HepG2 (cell line): Measurements from ENCODE around the gene DIAPH3. TPM values are rescaled to one million over a fixed set of nuclear protein-coding genes. Genes with fewer than 3 reads are reported as not detected.

ENCODE experiments used
- ATAC-seq: fragments of 200-7000 bp; cut with Tn5 transposase; 3 replicates; pipeline ENCODE4 v1.9.1; 2020; ENCODE audit warnings: mild to moderate bottlenecking, moderate library complexity
- BruUV-seq: library from RNA; stranded (reverse); fragments of 400-500 nt; replicated peaks from 2 replicates; lab custom pipeline; 2021; lab: Mats Ljungman, UMichigan
- CTCF ChIA-PET: fragments of 300-600 bp; formaldehyde crosslinking; extraction: SDS; loops from one replicate; lab custom pipeline; 2021; ENCODE audit warnings: low total read pairs, inconsistent platforms, low intra/inter-chr PET ratio; lab: Yijun Ruan, JAX
- POLR2A ChIA-PET: fragments of 350-600 bp; sonication (Branson Sonifier 250); formaldehyde crosslinking; loops from one replicate; lab custom pipeline; 2020; ENCODE audit warnings: antibody characterized with exemption, inconsistent platforms; lab: Yijun Ruan, JAX
- DNase-seq: peaks from one replicate; pipeline ENCODE4 v3.0.0-alpha.2; 2015; ENCODE audit warnings: low spot score
- FAIRE-seq: peaks from 3 replicates; lab custom pipeline; 2011; peaks lifted over from hg19 to GRCh38; lab: Jason Lieb, UNC
- H2AFZ ChIP-seq: one replicate; pipeline ENCODE4 v1.6.1; 2011; ENCODE audit warnings: low read length, inconsistent platforms
- H3K27ac ChIP-seq: fragments of 300-600 bp; 3 replicates; pipeline ENCODE4 v1.8.0; 2011; ENCODE audit warnings: mixed run types, mild to moderate bottlenecking, mixed read lengths, low read length, inconsistent platforms; ENCODE audit not compliant: insufficient read depth; ENCODE audit errors: extremely low read length
- H3K27me3 ChIP-seq, 2 experiments: fragments of 200-600 bp in 1 of 2; 2 replicates in 1 of 2; 3 replicates in 1 of 2; pipeline versions ENCODE4 v1.6.0 to v1.8.0; 2011; ENCODE audit warnings: low read length in 2 of 2, mild to moderate bottlenecking in 2 of 2, moderate library complexity in 2 of 2, inconsistent platforms in 1 of 2; ENCODE audit not compliant: insufficient read depth in 2 of 2, control insufficient read depth in 1 of 2
- H3K36me3 ChIP-seq, 2 experiments: fragments of 200-600 bp in 1 of 2; replicated peaks in 1 of 2; 2 replicates in 1 of 2; 3 replicates in 1 of 2; pipeline versions ENCODE4 v1.5.1 to v1.8.0; 2011; ENCODE audit warnings: low read length in 2 of 2, inconsistent platforms in 1 of 2; ENCODE audit not compliant: insufficient read depth in 2 of 2, control insufficient read depth in 1 of 2
- H3K4me1 ChIP-seq: 2 replicates; pipeline ENCODE4 v1.5.1; 2012; ENCODE audit warnings: low read length, inconsistent platforms; ENCODE audit not compliant: insufficient read depth
- H3K4me2 ChIP-seq: 2 replicates; pipeline ENCODE4 v1.6.0; 2011; ENCODE audit warnings: low read depth, low read length, inconsistent platforms
- H3K4me3 ChIP-seq, 3 experiments: fragments of 200-600 bp in 1 of 3; sonication (generic), shearing (Covaris generic) in 1 of 3; replicated peaks in 1 of 3; 2 replicates each; pipeline ENCODE4 v1.5.1; 2011 to 2016; ENCODE audit warnings: low read length in 3 of 3, inconsistent platforms in 2 of 3, low read depth in 2 of 3, mild to moderate bottlenecking in 2 of 3, control low read depth in 1 of 3, mixed read lengths in 1 of 3; ENCODE audit not compliant: insufficient read depth in 1 of 3
- H3K79me2 ChIP-seq: one replicate; pipeline ENCODE4 v1.6.1; 2011; ENCODE audit warnings: low read length, inconsistent platforms; ENCODE audit not compliant: insufficient read depth
- H3K9ac ChIP-seq: 2 replicates; pipeline ENCODE4 v1.6.0; 2011; ENCODE audit warnings: mild to moderate bottlenecking, low read depth, low read length, inconsistent platforms; ENCODE audit not compliant: insufficient read depth
- H3K9me3 ChIP-seq: 2 replicates; pipeline ENCODE4 v1.5.1; 2012; ENCODE audit warnings: mild to moderate bottlenecking, low read length
- H4K20me1 ChIP-seq: 2 replicates; pipeline ENCODE4 v1.6.0; 2011; ENCODE audit warnings: inconsistent platforms, mild to moderate bottlenecking, low read length, moderate library complexity; ENCODE audit not compliant: insufficient read depth
- ARHGAP35 ChIP-seq: sonication (generic); formaldehyde crosslinking; IDR thresholded peaks from 2 replicates; pipeline ENCODE4 v1.9.0; 2022; ENCODE audit warnings: mild to moderate bottlenecking, inconsistent platforms, moderate library complexity, missing genetic modification reagents, borderline replicate concordance
- DR1 ChIP-seq: sonication (generic); formaldehyde crosslinking; IDR thresholded peaks from 2 replicates; pipeline ENCODE4 v1.8.0; 2021; ENCODE audit warnings: mild to moderate bottlenecking, missing genetic modification reagents, inconsistent platforms
- GATAD2A ChIP-seq: IDR thresholded peaks from 2 replicates; pipeline ENCODE4 v1.6.1; 2016
- ZNF615 ChIP-seq: sonication (generic); formaldehyde crosslinking; IDR thresholded peaks from 2 replicates; pipeline ENCODE4 v1.5.0; 2020; ENCODE audit warnings: mild to moderate bottlenecking, missing genetic modification reagents, borderline replicate concordance
- WGBS: methylation state at CpG from one replicate; pipeline ENCODE4 v1.1.6; 2017; ENCODE audit warnings: low lambda C conversion rate; 5-methylcytosine and 5-hydroxymethylcytosine counted together
- in situ Hi-C: cut with HindIII; loops from 2 replicates; pipeline ENCODE4 v1.10.0; 2017; ENCODE audit warnings: low pct_unique_long_range_greater_than_20kb; ENCODE audit not compliant: extremely low pct_ligation_motif_present
- intact Hi-C: fragments of 100-400 bp; cut with micrococcal nuclease; formaldehyde crosslinking; loops from one replicate; pipeline ENCODE4 v1.10.0; 2022; ENCODE audit not compliant: unreplicated experiment
- polyA plus RNA-seq, 8 experiments: library from polyadenylated mRNA; depleted of rRNA in 3 of 8; stranded (reverse) in 7 of 8; unstranded in 1 of 8; fragments of >200 nt; fragmentation: Illumina TruSeq in 4 of 8; extraction: Trizol in 4 of 8; gene quantifications; 2 replicates each; pipeline versions ENCODE4 v1.2.1 to v1.2.3, GENCODE V29; 2011 to 2016; ENCODE audit warnings: low read depth in 4 of 8, missing spikeins in 1 of 8, mixed read lengths in 1 of 8; ENCODE audit not compliant: insufficient read depth in 1 of 8
- total RNA-seq, 5 experiments: library from RNA; depleted of rRNA; stranded (reverse); fragments of >200 nt; fragmentation: Illumina TruSeq; extraction: Trizol; gene quantifications; 2 replicates each; pipeline ENCODE4 v1.2.3, GENCODE V29; 2016; ENCODE audit warnings: low read depth in 1 of 5

DIAPH3 gene
- total and polyA plus RNA-seq, 2 of the 13 experiments (the other 11 are each of a cell fraction or from before 2014, with no cell fraction given) = 4.0 to 9.3 TPM

GRCh38 chr13:60134376-60134775, 29.4 kb downstream of the DIAPH3 start:
- Histone ChIP-seq H3K9me3 (no peaks in the 10 kb centered on the region), H3K36me3 (0 out of 5 replicates have a peak, but pooled peaks cover 0 to 1% of the 10 kb centered on the region in 2 experiments), H3K4me3 (no peak overlapping the region), H3K27me3 (no peaks in the 10 kb centered on the region), H3K4me1 (no peaks in the 10 kb centered on the region), H3K79me2 (no peaks in the 10 kb centered on the region), H3K4me2 (no peak overlapping the region), H4K20me1 (no peaks in the 10 kb centered on the region), H3K27ac (no peak overlapping the region), H3K9ac (no peak overlapping the region), H2AFZ (no peak overlapping the region)
- no peak for FAIRE-seq
- in situ Hi-C loops = no loop called here
- BruUV-seq = no TSS peak
- WGBS = 93% methylated on average over 4 of the region's 4 CpGs
- ChIA-PET POLR2A (no interaction called here), CTCF (no interaction called here)
- DNase-seq = no peak
- TF ChIP-seq ZNF615 (CRISPR knock-in tag) (no peak), ARHGAP35 (no peak)
- intact Hi-C loops = no loop called here
- no peak for ATAC-seq

GRCh38 chr13:60121337-60121687, 42.4 kb downstream of the DIAPH3 start:
- ATAC-seq (no peak), FAIRE-seq (no peak), DNase-seq (no peak)
- Histone ChIP-seq H3K79me2 (no peaks in the 10 kb centered on the region), H3K4me1 (no peaks in the 10 kb centered on the region), H4K20me1 (no peaks in the 10 kb centered on the region), H3K27me3 (no peaks in the 10 kb centered on the region), H3K36me3 (no peaks in the 10 kb centered on the region), H3K9ac (no peak overlapping the region), H2AFZ (no peak overlapping the region), H3K4me3 (no peak overlapping the region), H3K4me2 (no peak overlapping the region), H3K27ac (no peak overlapping the region), H3K9me3 (no peaks in the 10 kb centered on the region)
- intact Hi-C loops = no loop called here
- in situ Hi-C loops = no loop called here
- WGBS = 95% methylated on average over 3 of the region's 3 CpGs
- TF ChIP-seq DR1 (CRISPR knock-in tag) (no peak), GATAD2A (CRISPR knock-in tag) (no peak)
- no TSS peak for BruUV-seq
- CTCF ChIA-PET = no interaction called here
- POLR2A ChIA-PET = no interaction called here
